G401 (cell line): ENCODE results near the gene SSTR3. TPM values are rescaled to one million over a fixed set of nuclear protein-coding genes. Genes with fewer than 3 reads are reported as not detected.
A peak's percentile ranks its signal among the peaks of the same experiment; 100 is the strongest.
"Not testable (repeated sequence)": the region's sequence is repeated elsewhere in the genome, so short reads cannot be mapped to it uniquely, and the experiment has no call there.

Experiments used
- DNase-seq: peaks from one replicate; pipeline ENCODE4 v3.0.0-alpha.2; 2015; ENCODE audit warnings: low spot score
- in situ Hi-C: cut with HindIII; loops from 2 replicates; pipeline ENCODE4 v1.10.0; 2016; ENCODE audit warnings: low sequenced_read_pairs, mixed read lengths
- total RNA-seq: library from RNA; depleted of rRNA; stranded (reverse); fragments of >200 nt; shearing (Covaris generic); gene quantifications from 2 replicates; pipeline ENCODE4 v1.2.3, GENCODE V29; 2014

The SSTR3 gene
- total RNA-seq, 1 experiment from 2014 or later, result not detected

DNA sequence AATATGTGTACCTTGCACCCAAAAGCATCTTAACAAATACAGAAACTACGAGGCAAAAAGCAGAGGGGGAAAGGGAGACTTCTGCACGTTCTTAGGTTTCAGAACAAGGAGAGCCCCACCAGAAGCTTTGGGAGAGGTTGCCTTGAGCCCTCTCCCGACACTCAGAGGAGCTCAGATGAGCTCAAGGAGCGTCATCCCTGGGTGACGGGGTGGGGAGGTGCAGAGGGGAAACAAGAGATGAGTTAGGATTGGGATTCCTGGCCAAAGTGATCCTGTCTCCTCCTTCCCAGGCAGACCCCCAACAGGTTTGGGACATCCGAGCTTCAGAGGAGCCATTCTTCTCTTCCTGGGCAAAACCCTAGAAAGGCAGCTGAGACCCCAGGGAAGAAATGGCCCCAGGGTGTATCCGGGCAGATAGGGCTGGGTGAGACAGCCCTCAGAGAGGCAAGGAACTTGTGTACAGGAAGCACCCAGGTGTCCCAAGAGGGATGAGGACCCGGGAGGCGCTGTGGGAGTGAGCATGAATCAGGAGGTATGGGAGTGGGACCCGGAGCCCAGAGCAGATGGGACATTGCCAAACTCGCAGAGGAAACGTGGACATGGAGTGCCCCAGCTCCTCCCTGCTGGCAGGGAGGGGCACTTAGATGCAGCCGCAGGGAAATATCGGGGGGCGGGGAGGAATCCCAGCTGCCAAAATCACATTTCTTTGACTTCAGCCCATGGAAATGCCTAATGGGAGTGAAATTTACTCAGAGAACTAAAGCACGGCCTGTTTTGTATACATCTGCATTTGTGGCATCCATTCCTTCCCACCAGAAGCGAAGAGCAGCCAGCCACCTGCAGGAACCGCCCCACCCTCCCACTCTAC, 36.6 kb downstream of the SSTR3 start:
- in situ Hi-C loops, result no loop called here
- DNase-seq, result no peak

- no peak for DNase-seq
- in situ Hi-C loops, result no loop called here
Measured at GRCh38 chr22:37174964-37175363, 37.3 kb downstream of the SSTR3 start.

GRCh38 chr22:37173709-37174108, 38.6 kb downstream of the SSTR3 start:
- in situ Hi-C loops, result no loop called here
- no peak for DNase-seq

- in situ Hi-C loops, result no loop called here
- DNase-seq, result no peak
Measured at GRCh38 chr22:37172266-37173245, 39.7 kb downstream of the SSTR3 start.

DNA sequence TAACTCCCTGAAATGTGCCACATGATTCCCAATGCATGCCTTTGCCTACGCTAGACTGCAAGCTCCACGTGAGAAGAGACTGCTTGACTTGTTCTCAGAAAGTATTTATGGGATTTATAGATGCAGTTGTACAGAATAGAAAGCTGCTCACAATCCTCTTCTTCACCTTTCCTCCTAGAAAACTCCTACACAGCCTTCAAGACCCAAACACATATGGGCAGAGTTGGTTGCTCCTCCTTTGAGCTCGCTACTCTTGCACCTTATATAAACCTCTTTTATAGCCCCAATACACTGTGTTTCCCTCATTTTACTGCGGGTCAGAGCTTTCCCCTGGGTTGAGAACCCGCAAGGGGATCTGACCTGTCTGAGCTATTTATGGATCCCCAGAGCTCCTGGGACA, 40.6 kb downstream of the SSTR3 start:
- in situ Hi-C loops, result no loop called here
- no peak for DNase-seq

DNA sequence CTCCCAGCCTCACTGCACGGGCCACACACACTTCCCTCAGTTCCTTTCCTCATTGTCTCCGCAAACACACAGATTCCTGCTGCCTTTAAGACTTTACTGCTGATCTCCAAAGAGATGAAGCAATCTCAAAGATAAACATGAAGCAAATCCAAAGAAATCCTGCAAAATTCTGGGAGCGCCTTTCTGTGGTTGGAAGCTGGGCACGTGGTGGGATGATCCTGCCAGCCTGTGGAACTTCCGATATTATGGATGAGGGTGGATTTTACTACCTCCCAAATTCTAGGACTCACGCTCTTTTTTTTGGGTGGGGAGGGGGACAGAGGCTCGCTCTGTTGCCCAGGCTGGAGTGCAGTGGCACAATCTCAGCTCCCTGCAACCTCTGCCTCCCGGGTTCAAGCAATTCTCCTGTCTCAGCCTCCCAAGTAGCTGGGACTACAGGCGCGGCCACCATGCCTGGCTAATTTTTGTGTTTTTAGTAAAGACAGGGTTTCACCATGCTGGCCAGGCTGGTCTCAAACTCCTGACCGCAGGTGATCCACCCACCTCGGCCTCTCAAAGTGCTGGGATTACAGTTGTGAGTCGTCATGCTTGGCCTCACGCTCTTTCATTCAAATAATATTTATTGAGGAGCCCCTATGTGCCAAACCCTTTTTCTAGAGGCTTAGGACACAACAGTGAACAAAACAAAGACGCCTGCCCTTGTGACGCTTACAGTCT, 41.4 kb downstream of the SSTR3 start:
- in situ Hi-C loops, DNase-seq: not testable (repeated sequence)

- no peak for DNase-seq
- in situ Hi-C loops, result no loop called here
Measured at GRCh38 chr22:37169947-37170688, 42.2 kb downstream of the SSTR3 start.

- DNase-seq, result no peak
- in situ Hi-C loops, result no loop called here
Measured at GRCh38 chr22:37169406-37169805, 42.9 kb downstream of the SSTR3 start.

GRCh38 chr22:37167981-37168647, 44.2 kb downstream of the SSTR3 start:
- no peak for DNase-seq
- in situ Hi-C loops, result no loop called here

GRCh38 chr22:37167176-37167980, 44.9 kb downstream of the SSTR3 start:
- in situ Hi-C loops, result no loop called here

DNA sequence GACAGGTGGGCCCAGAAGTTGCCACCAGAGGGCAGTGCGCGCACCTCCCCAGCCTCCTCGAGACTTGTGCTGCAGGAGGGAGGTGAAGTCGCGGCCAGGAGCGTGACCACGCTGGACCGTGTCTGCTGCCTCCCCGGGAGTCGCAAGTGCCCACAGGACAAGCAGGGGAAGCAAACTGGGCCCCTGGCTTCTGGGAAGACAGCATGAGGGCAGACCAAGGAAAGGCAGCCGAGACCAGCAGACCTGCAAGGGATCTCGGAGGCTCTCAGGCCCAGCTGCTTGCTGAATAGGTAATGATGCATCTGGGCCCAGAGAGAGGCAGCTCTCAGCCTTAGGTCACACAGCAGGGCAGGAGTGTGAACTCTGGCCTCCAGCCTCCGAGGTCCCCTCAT, 45.6 kb downstream of the SSTR3 start:
- in situ Hi-C loops, result no loop called here
- DNase-seq, result peak; percentile 78

More at GRCh38 chr22:37167176-37167980, 44.9 kb downstream of the SSTR3 start:
- DNase-seq, result no peak

DNA sequence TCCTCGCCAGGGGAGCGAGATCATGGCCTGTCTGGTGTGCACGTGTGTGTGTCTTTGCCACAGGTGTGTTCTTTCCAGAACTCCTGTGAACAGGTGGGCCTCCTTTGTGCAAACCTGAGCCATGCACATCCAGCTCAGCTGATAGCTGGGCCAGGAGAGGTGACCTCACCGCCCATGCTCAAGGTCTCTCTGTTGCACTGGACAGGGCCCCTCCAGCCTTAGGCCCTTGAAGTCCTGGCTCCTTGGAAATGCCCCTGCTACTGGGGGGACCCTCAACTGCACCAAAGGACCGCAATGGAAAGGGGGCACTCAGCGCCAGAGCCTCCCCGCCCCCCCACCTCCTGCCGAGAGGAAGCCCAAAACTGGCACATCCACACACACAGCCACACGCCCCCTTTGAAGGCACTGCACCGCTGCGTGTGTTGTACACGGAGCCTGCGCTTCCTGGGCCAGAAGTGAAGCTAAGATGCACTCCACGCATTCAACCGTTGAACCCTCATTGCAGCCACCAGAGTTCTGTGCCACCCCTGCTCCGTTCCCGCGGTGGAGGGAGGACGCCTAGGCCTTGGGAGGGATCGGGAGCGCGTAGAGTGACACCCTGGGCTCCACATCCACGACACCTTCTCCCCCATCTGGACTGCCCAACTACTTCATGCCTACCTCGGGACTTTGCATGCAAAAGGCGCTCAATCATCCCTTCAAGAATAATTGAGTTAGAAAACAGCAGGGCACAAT, 46.2 kb downstream of the SSTR3 start:
- no peak for DNase-seq
- in situ Hi-C loops, result no loop called here

DNA sequence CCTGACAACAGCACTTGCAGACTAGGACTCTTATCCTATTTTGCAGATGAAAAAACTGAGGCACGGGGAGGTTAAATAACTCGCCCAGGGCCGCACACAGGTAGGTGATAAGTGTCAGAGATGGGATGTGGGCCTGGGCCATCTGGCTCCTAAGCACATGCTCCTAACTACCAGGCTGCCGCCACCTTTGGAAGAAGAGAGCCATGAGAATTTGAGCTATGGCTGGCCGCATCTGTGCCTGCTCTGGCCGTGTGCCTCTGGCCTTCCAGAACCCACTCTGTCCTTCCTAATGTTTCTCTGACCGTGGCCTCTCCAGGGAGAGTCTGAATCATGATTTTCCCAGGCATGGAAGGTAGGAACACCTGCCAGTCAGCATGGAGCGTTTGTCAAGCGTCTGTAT, 47.2 kb downstream of the SSTR3 start:
- no peak for DNase-seq
- in situ Hi-C loops, result no loop called here

- in situ Hi-C loops, result no loop called here
- DNase-seq, result no peak
Measured at GRCh38 chr22:37164505-37164887, 47.8 kb downstream of the SSTR3 start.

DNA sequence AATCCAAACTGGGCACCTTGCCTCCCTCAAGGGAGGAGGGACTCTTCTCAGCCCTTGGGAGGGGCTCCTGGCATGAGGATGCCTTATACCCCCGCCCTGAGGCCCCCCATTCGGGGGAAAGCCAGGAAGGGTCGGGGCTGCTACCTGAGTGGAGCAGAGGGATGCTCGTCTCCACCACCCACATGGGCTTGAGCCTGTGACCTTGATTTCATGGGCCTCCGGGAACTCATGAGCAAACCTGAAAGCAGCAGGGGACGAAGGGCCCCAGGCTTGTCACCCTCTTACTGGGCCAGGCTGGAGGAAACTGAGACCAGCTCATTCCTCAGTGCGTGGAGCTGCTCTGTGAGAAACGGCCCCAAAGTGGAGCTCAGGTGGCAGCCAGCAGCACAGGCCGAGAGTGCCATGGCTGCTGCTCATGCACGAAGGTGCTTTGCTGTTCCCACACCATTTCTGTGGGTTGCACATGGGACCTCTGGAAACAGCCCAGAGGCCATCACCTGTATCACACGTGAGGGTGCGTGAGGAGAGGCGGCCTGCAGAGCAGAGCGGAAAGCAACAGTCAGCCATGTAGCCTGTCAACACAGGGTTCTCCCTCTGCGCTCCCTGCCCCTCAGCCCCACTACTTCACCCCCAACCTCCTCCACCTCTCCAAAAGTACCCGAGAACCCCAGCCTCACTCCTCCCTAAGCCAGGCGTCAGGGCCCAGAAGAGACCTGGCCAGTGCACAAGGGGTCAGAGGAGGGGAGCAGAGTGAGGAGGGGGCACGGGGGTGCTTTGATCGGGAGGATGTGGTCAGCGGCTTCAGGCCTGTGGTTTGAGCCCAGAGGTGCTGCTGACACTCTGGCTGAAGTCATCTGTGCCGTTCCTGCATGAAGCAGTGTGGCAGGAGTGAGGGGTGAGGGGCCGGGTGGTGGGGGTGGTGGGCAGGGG, 48.4 kb downstream of the SSTR3 start:
- DNase-seq, result no peak
- in situ Hi-C loops, result no loop called here

DNA sequence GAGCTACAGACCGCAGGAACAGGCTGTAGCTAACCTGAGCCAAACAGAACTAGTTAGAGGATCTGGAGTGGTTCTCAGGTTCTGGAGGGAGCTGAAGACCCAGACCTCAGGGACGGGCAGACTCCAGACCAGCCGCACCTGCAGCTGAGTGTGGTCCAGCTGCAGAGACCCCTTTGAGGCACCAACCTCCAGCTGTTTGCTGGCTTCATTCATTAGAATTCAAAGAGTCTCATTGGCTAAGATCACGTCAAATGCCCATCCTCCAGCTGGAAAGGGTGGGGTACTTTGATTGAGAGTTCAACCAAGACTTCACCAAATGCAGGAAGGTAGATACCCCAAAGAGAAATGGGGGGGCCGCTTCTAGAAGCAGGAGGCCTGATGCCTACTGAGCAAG, 49.2 kb downstream of the SSTR3 start:
- in situ Hi-C loops, result no loop called here
- no peak for DNase-seq
